BLaER1 treated with 17β-estradiol and CSF1 and Interleukin-3, amounts not matched to agents 10 nM and 100 nM (cell line): ENCODE data around the gene ACSM2B.
"Not testable (repeated sequence)": the region's sequence is repeated elsewhere in the genome, so short reads cannot be mapped to it uniquely, and the experiment has no call there.

Source experiments
- H3K27ac ChIP-seq, 11 experiments: shearing (Covaris generic); formaldehyde crosslinking; 2 replicates each; pipeline ENCODE4 v1.8.1; 2022
- H3K27me3 ChIP-seq, 11 experiments: shearing (Covaris generic); formaldehyde crosslinking; 2 replicates each; pipeline ENCODE4 v1.8.1; 2022
- H3K36me3 ChIP-seq, 11 experiments: shearing (Covaris generic); formaldehyde crosslinking; 2 replicates each; pipeline ENCODE4 v1.8.1; 2022
- H3K4me1 ChIP-seq, 10 experiments: shearing (Covaris generic); formaldehyde crosslinking; 2 replicates each; pipeline ENCODE4 v1.8.1; 2022
- H3K4me2 ChIP-seq, 11 experiments: shearing (Covaris generic); formaldehyde crosslinking; 2 replicates each; pipeline ENCODE4 v1.8.1; 2022
- H3K4me3 ChIP-seq, 10 experiments: shearing (Covaris generic); formaldehyde crosslinking; 2 replicates each; pipeline ENCODE4 v1.8.1; 2022
- H3K9ac ChIP-seq, 11 experiments: shearing (Covaris generic); formaldehyde crosslinking; 2 replicates each; pipeline ENCODE4 v1.8.1; 2022
- H3K9me3 ChIP-seq, 11 experiments: shearing (Covaris generic); formaldehyde crosslinking; replicated peaks in 1 of 11; 2 replicates each; pipeline ENCODE4 v1.8.1; 2022
- H4K20me1 ChIP-seq, 11 experiments: shearing (Covaris generic); formaldehyde crosslinking; 2 replicates each; pipeline ENCODE4 v1.8.1; 2022
- Cebpa-rat ChIP-seq, 11 experiments: shearing (Covaris generic); IDR thresholded peaks; 2 replicates each; pipeline ENCODE4 v1.8.1; 2022

Gene ACSM2B

DNA sequence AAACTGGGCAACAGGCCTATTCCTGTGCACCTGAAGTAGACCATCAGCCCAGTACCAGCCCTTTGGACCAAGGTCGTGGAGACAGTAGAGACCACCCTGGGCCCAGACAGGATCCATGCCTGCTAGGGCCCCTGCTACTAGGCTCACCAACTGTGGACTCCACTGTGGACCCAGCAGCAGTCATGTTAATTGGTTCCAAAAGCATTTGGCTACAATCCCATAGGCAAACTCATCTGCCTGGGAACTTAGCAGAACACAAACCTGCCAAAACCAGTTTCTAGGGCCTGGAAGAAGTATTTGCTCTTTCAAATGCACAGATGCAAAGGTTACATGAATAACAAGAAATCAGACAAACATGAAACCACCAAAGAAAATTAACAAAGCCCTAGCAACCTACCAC lies 71.7 kb downstream of the ACSM2B start:
- Histone ChIP-seq H3K9me3 (peaks cover 31 to 58% (median 51%) of the 10 kb centered on the region in 11 experiments), H3K27me3 (no peaks in the 10 kb centered on the region), H3K9ac (no peak overlapping the region), H3K4me1 (no peaks in the 10 kb centered on the region), H3K27ac (no peak overlapping the region), H3K4me3 (no peak overlapping the region), H3K36me3 (no peaks in the 10 kb centered on the region), H4K20me1 (no peaks in the 10 kb centered on the region), H3K4me2 (no peak overlapping the region)
- TF ChIP-seq Cebpa-rat (IDR thresholded peaks at IDR 0.05): no peak

DNA sequence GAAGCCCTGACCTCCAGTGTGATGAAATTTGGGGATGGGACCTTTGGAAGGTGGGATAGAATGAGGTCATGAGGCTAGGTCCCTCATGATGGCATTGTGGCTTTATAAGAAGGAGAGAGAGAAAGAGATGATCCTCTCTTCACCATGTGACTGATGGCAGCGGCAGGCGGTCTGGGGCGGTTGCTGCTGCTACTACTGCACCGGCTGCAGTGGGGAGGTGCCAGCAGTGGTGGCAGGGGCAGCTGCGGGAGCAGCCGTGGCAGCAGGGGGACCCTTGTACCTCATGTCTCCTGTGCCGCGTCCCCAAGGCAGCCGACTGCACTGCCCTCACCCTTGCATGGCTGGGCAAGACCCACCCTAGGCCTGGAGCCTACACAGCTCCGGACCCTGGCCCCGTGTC lies 84.7 kb downstream of the ACSM2B start:
- H3K4me2 ChIP-seq, H3K4me3 ChIP-seq, H3K27ac ChIP-seq, H3K4me1 ChIP-seq, H3K9me3 ChIP-seq, H3K36me3 ChIP-seq, H3K9ac ChIP-seq, H3K27me3 ChIP-seq, H4K20me1 ChIP-seq: not testable (repeated sequence)

DNA sequence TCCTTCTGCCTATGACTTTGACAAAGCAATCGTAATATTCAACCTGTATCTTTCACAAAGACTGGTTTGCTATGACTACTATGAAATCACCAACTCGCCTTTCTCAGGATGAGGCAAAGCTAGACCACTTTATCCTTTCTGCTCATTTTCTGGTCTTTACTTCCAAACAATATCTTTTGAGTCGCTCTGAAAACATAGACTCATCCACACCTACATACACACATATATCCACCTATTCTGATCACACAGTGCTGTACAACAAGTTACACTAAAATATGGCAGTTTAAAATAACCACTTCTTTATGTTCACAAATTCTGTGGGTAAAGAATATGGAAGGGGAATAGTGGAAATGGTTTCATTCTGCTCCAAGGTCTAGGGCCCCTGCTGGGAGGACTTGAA lies 85.2 kb downstream of the ACSM2B start:
- H3K9me3 ChIP-seq, H3K27ac ChIP-seq, H3K9ac ChIP-seq, H3K4me1 ChIP-seq, H3K4me2 ChIP-seq, H3K36me3 ChIP-seq, H3K4me3 ChIP-seq, H3K27me3 ChIP-seq, H4K20me1 ChIP-seq: not testable (repeated sequence)
